Ectodermal cell (in vitro differentiated cells): ENCODE data around the gene PLPPR3.
"Not testable (repeated sequence)": the region's sequence is repeated elsewhere in the genome, so short reads cannot be mapped to it uniquely, and the experiment has no call there.

Experiments used
- H3K27ac ChIP-seq: 2 replicates; pipeline ENCODE4 v1.7.0; 2013; ENCODE audit warnings: mild to moderate bottlenecking, low read depth, low read length; ENCODE audit not compliant: insufficient read depth, poor library complexity, severe bottlenecking
- H3K27me3 ChIP-seq: 2 replicates; pipeline ENCODE4 v1.7.0; 2013; ENCODE audit warnings: mild to moderate bottlenecking, low read length; ENCODE audit not compliant: insufficient read depth, control insufficient read depth, poor library complexity, severe bottlenecking
- H3K36me3 ChIP-seq: one replicate; pipeline ENCODE4 v1.7.0; 2013; ENCODE audit warnings: low read length; ENCODE audit not compliant: control insufficient read depth, insufficient read depth
- H3K4me1 ChIP-seq: one replicate; pipeline ENCODE4 v1.7.0; 2013; ENCODE audit warnings: low read length; ENCODE audit not compliant: control insufficient read depth, insufficient read depth
- H3K4me3 ChIP-seq: 2 replicates; pipeline ENCODE4 v1.7.0; 2013; ENCODE audit warnings: low read depth, low read length, control low read depth; ENCODE audit not compliant: insufficient read depth
- H3K9me3 ChIP-seq: 2 replicates; pipeline ENCODE4 v1.7.0; 2013; ENCODE audit warnings: mild to moderate bottlenecking, low read length, moderate library complexity; ENCODE audit not compliant: control insufficient read depth
- WGBS, 2 experiments: methylation state at CpG; one replicate each; pipeline ENCODE4 v1.1.7; 2013; ENCODE audit warnings: missing lambda C conversion rate in 2 of 2; 5-methylcytosine and 5-hydroxymethylcytosine counted together

PLPPR3 gene

DNA sequence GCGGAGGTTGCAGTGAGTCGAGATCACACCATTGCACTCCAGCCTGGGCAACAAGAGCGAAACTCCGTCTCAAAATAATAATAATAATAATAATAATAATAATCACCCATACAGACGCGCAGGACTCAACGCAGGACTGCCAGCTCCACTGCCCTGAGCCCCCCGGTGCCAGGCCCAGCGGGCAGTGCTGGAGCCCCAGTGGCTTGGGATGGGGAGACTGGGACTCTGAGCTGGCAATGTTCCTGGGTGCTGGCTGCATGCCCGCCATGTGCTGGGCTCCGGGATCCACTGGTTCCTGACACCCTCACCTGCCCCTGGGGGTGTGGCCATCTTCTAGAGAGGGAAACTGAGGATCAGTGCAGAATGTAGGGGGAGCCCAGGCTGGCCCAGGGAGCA lies 5.6 kb upstream of the PLPPR3 start:
- no peaks in the 10 kb centered on the region for H3K27me3 ChIP-seq
- no peaks in the 10 kb centered on the region for H3K36me3 ChIP-seq
- peaks cover 8% of the 10 kb centered on the region for H3K4me1 ChIP-seq
- no peak overlapping the region for H3K4me3 ChIP-seq
- no peak overlapping the region for H3K27ac ChIP-seq
- no peaks in the 10 kb centered on the region for H3K9me3 ChIP-seq
- WGBS, 2 experiments, result 96 to 97% methylated on average over 9 of the region's 11 CpGs

- Histone ChIP-seq H3K4me1 (peaks cover 8% of the 10 kb centered on the region), H3K27me3 (no peaks in the 10 kb centered on the region), H3K4me3 (no peak overlapping the region), H3K36me3 (no peaks in the 10 kb centered on the region), H3K9me3 (no peaks in the 10 kb centered on the region), H3K27ac (no peak overlapping the region)
- WGBS, 2 experiments, result 92 to 93% methylated on average over 17 of the region's 19 CpGs
Measured at GRCh38 chr19:825897-826644, 4.3 kb upstream of the PLPPR3 start.

GRCh38 chr19:824885-825284 lies 3.1 kb upstream of the PLPPR3 start:
- WGBS, 2 experiments, result 89 to 90% methylated on average over 15 of the region's 15 CpGs
- H3K9me3 ChIP-seq, result no peaks in the 10 kb centered on the region

GRCh38 chr19:823565-824121 lies 1.9 kb upstream of the PLPPR3 start:
- Histone ChIP-seq H3K27me3 (no peaks in the 10 kb centered on the region), H3K36me3 (no peaks in the 10 kb centered on the region), H3K9me3 (no peaks in the 10 kb centered on the region), H3K4me1 (peaks cover 8% of the 10 kb centered on the region), H3K4me3 (no peak overlapping the region), H3K27ac (no peak overlapping the region)
- WGBS, 2 experiments, result 59 to 62% methylated on average over 12 of the region's 12 CpGs

More at GRCh38 chr19:824885-825284, 3.1 kb upstream of the PLPPR3 start:
- Histone ChIP-seq H3K27me3 (no peaks in the 10 kb centered on the region), H3K27ac (no peak overlapping the region), H3K4me1 (peaks cover 8% of the 10 kb centered on the region), H3K36me3 (no peaks in the 10 kb centered on the region), H3K4me3 (no peak overlapping the region)

DNA sequence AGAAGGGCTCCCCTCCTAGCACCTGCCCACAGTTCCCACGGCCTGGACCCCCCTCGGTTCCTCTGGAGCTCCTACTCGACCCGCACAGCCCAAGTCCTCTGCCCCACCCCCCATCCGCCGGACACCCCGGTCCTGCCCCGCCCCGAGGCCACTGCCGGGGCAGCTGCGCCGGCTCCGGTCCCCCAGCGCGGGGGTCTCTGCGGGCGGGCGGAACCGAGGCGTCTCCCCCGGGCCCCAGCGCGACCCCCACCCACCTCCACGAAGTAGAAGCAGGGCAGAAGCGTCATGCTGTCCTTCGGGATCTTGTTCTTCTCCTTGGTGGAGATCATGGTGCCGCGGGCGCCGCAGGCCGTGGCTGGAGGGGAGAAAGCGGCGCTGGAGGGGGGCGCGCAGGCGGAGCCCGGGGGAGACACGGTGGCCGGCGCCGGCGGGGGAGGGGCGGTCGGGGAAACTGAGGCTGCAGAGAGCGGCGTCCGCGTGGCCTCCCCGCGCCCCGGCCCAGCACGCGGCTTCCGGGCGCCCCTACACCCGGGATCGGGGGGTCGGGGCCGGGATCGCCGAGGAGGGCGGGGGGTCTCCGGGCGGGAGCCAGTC lies 427 bp downstream of the PLPPR3 start:
- Histone ChIP-seq H3K27me3 (no peaks in the 10 kb centered on the region), H3K4me1 (peaks cover 8% of the 10 kb centered on the region), H3K27ac (peak overlapping the region; percentile 22), H3K36me3 (no peaks in the 10 kb centered on the region), H3K4me3 (peak overlapping the region; percentile 63), H3K9me3 (no peaks in the 10 kb centered on the region)
- 1 to 2% methylated on average over 64 of the region's 64 CpGs for WGBS, 2 experiments

GRCh38 chr19:820212-820611 lies 1.5 kb downstream of the PLPPR3 start:
- H3K36me3 ChIP-seq, H3K27ac ChIP-seq, H3K9me3 ChIP-seq, H3K27me3 ChIP-seq, H3K4me1 ChIP-seq, H3K4me3 ChIP-seq: not testable (repeated sequence)
- 91 to 93% methylated on average over 5 of the region's 5 CpGs for WGBS, 2 experiments

- Histone ChIP-seq H3K4me1 (no peaks in the 10 kb centered on the region), H3K9me3 (no peaks in the 10 kb centered on the region), H3K27ac (no peak overlapping the region), H3K36me3 (peaks cover 17% of the 10 kb centered on the region), H3K4me3 (no peak overlapping the region), H3K27me3 (no peaks in the 10 kb centered on the region)
- WGBS, 2 experiments, result 90 to 92% methylated on average over 2 of the region's 2 CpGs
Measured at GRCh38 chr19:816500-816857, 5.3 kb downstream of the PLPPR3 start.

GRCh38 chr19:815775-816499 lies 5.8 kb downstream of the PLPPR3 start:
- Histone ChIP-seq H3K36me3 (peaks cover 23% of the 10 kb centered on the region), H3K4me3 (no peak overlapping the region), H3K9me3 (no peaks in the 10 kb centered on the region), H3K4me1 (no peaks in the 10 kb centered on the region), H3K27me3 (no peaks in the 10 kb centered on the region), H3K27ac (no peak overlapping the region)
- 94% methylated on average over 13 of the region's 13 CpGs for WGBS, 2 experiments

DNA sequence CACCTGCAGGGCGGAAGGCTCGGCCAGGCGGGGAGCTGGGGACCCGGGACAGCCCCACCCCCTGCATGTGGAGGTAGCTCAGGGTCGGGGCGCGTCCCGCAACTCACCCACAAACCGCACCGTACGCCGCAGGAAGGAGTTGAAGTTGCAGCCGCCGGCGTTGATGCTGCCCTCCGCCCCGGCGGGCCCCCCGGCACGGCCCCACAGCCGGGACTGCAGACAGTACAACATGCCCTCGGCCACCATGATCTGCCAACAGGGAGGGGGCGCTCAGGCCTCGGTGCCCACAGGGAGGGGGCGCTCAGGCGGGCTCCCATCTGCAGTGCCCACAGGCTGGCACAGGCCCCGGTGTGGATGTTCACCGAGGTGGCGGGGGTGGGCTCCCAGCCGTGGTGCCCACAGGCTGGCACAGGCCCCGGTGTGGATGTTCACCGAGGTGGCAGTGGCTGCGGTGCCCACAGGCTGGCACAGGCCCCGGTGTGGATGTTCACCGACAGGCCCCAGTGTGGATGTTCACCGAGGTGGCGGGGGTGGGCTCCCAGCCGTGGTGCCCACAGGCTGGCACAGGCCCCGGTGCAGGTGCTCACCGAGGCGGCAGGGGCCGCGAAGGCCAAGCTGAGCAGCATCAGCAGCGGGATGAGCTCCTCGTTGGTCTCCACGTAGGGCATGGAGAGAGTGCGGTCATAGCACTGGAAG lies 6.5 kb downstream of the PLPPR3 start:
- 96% methylated on average over 47 of the region's 47 CpGs for WGBS, 2 experiments
- H3K27ac ChIP-seq, result no peak overlapping the region
- no peaks in the 10 kb centered on the region for H3K4me1 ChIP-seq
- no peaks in the 10 kb centered on the region for H3K9me3 ChIP-seq
- no peaks in the 10 kb centered on the region for H3K27me3 ChIP-seq
- H3K36me3 ChIP-seq, result peaks cover 30% of the 10 kb centered on the region
- H3K4me3 ChIP-seq, result no peak overlapping the region
